OCI-LY7 (cell line): Measurements from ENCODE around the gene EWSR1.

ENCODE experiments used
- CTCF ChIP-seq: fragments of 200-600 bp; sonication (generic); conservative IDR thresholded peaks from 2 replicates; pipeline ENCODE4 v1.5.1; 2014; ENCODE audit warnings: mild to moderate bottlenecking, antibody characterized with exemption, low read length, moderate library complexity, mixed read lengths
- EZH2phosphoT487 ChIP-seq: fragments of 200-600 bp; sonication (generic); IDR thresholded peaks from 2 replicates; pipeline ENCODE4 v1.6.1; 2018; ENCODE audit warnings: low read depth, borderline replicate concordance, mild to moderate bottlenecking, mixed run types, antibody characterized with exemption, low read length, moderate library complexity, mixed read lengths

GRCh38 chr22:29342577-29343312 lies 74.7 kb downstream of the EWSR1 start:
- no peak for TF ChIP-seq CTCF
- no peak for TF ChIP-seq EZH2phosphoT487
